ENCODE results near the gene ITGAL.

GRCh38 chr16:30525844-30526136, 53.2 kb downstream of the ITGAL start:
- TF ChIP-seq, protein P1, sequence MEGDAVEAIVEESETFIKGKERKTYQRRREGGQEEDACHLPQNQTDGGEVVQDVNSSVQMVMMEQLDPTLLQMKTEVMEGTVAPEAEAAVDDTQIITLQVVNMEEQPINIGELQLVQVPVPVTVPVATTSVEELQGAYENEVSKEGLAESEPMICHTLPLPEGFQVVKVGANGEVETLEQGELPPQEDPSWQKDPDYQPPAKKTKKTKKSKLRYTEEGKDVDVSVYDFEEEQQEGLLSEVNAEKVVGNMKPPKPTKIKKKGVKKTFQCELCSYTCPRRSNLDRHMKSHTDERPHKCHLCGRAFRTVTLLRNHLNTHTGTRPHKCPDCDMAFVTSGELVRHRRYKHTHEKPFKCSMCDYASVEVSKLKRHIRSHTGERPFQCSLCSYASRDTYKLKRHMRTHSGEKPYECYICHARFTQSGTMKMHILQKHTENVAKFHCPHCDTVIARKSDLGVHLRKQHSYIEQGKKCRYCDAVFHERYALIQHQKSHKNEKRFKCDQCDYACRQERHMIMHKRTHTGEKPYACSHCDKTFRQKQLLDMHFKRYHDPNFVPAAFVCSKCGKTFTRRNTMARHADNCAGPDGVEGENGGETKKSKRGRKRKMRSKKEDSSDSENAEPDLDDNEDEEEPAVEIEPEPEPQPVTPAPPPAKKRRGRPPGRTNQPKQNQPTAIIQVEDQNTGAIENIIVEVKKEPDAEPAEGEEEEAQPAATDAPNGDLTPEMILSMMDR (IDR thresholded peaks at IDR 0.05 in 8 of 11, conservative IDR thresholded peaks at IDR 0.05 in 3 of 11) = no peak
- TF ChIP-seq POLR2A (IDR thresholded peaks at IDR 0.05) = no peak
